ENCODE measurements around the gene JAGN1. TPM values are rescaled to one million over a fixed set of nuclear protein-coding genes. Genes with fewer than 3 reads are reported as not detected.
A peak's percentile ranks its signal among the peaks of the same experiment; 100 is the strongest.

JAGN1 gene
- total and polyA plus RNA-seq, 2 experiments from 2014 or later, result 61.4 to 83.5 TPM

DNA sequence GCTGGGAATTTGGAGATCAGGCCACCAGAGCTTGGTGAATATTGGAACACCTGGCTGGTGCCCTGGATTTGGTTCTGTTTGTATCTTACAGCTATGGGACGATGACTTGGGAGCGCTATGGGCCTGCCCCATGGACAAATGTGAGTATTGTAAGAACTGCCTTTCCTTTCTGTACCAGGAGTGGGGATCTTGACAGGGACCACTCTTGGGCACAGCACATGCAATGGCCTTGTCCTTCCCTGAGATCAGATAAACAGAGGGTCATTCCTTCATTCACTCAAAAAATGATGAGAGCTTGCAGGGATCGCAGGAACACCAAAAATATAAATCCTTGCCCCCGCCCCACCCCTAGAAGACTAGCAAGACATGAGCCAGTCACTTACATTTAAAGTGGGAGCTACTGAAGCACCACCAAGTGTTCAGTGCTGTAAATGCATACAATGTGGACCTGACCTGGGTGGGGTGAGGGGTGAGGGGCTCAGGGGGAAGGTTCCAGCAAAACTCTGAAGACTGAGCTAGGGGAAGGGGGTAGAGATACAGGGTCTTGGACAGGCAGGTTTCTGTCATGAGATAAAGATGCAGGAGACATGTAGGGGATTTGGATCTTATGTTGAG is 40.5 kb downstream of the JAGN1 start:
- Histone ChIP-seq H3K4me3 (no peak overlapping the region), H3K36me3 (replicated peaks; ENCODE audit: insufficient read depth, low read depth) (no peaks in the 10 kb centered on the region), H3K9me3 (ENCODE audit: low read depth) (no peaks in the 10 kb centered on the region), H3K9me2 (replicated peaks; ENCODE audit: insufficient read depth) (no peaks in the 10 kb centered on the region), H3K79me2 (peaks cover 16% of the 10 kb centered on the region), H3K4me2 (no peak overlapping the region), H3K27me3 (no peaks in the 10 kb centered on the region), H3K27ac (no peak overlapping the region), H3K4me1 (ENCODE audit: insufficient read depth) (peaks cover 29% of the 10 kb centered on the region), H4K20me1 (ENCODE audit: insufficient read depth, poor library complexity, severe bottlenecking) (no peaks in the 10 kb centered on the region), H2AFZ (no peak overlapping the region)
- TF ChIP-seq, protein P1, sequence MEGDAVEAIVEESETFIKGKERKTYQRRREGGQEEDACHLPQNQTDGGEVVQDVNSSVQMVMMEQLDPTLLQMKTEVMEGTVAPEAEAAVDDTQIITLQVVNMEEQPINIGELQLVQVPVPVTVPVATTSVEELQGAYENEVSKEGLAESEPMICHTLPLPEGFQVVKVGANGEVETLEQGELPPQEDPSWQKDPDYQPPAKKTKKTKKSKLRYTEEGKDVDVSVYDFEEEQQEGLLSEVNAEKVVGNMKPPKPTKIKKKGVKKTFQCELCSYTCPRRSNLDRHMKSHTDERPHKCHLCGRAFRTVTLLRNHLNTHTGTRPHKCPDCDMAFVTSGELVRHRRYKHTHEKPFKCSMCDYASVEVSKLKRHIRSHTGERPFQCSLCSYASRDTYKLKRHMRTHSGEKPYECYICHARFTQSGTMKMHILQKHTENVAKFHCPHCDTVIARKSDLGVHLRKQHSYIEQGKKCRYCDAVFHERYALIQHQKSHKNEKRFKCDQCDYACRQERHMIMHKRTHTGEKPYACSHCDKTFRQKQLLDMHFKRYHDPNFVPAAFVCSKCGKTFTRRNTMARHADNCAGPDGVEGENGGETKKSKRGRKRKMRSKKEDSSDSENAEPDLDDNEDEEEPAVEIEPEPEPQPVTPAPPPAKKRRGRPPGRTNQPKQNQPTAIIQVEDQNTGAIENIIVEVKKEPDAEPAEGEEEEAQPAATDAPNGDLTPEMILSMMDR (IDR thresholded peaks at IDR 0.05; ENCODE audit: poor library complexity), result peak; percentile 25
- no peak for TF ChIP-seq EZH2 (IDR thresholded peaks at IDR 0.05; ENCODE audit: borderline replicate concordance)
- DNase-seq (ENCODE audit: low spot score), result no peak
- WGBS (ENCODE audit: low lambda C conversion rate, missing lambda C conversion rate), result 99% methylated on average over 4 of the region's 4 CpGs

DNA sequence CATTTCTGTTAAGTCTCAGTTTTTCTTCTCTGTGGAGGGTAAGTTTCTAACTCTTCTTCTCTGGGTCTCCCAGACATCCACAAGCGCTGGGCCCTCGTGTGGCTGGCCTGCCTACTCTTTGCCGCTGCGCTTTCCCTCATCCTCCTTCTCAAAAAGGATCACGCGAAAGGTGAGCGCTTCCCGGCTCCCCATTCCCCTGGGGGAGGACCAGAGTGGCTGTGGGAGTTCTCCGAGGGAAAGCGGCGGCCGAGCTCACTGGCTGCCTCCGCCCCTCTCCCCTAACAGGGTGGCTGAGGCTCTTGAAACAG is 42.1 kb downstream of the JAGN1 start:
- Histone ChIP-seq H4K20me1 (ENCODE audit: insufficient read depth, poor library complexity, severe bottlenecking) (no peaks in the 10 kb centered on the region), H3K4me3 (no peak overlapping the region), H3K9me3 (ENCODE audit: low read depth) (no peaks in the 10 kb centered on the region), H3K9me2 (replicated peaks; ENCODE audit: insufficient read depth) (no peaks in the 10 kb centered on the region), H3K27me3 (no peaks in the 10 kb centered on the region), H2AFZ (peak overlapping the region; percentile 86), H3K4me2 (peak overlapping the region; percentile 99), H3K27ac (peak overlapping the region; percentile 95), H3K4me1 (ENCODE audit: insufficient read depth) (peaks cover 29% of the 10 kb centered on the region), H3K36me3 (replicated peaks; ENCODE audit: insufficient read depth, low read depth) (no peaks in the 10 kb centered on the region), H3K79me2 (peaks cover 26% of the 10 kb centered on the region)
- WGBS (ENCODE audit: low lambda C conversion rate, missing lambda C conversion rate), result 23% methylated on average over 13 of the region's 13 CpGs
- TF ChIP-seq, protein P1 (IDR thresholded peaks at IDR 0.05; ENCODE audit: poor library complexity), result no peak
- TF ChIP-seq EZH2phosphoT487 (IDR thresholded peaks at IDR 0.05; ENCODE audit: low read depth, severe bottlenecking, unreplicated experiment) (no peak), EZH2 (IDR thresholded peaks at IDR 0.05; ENCODE audit: borderline replicate concordance) (no peak)
- DNase-seq (ENCODE audit: low spot score), result no peak

DNA sequence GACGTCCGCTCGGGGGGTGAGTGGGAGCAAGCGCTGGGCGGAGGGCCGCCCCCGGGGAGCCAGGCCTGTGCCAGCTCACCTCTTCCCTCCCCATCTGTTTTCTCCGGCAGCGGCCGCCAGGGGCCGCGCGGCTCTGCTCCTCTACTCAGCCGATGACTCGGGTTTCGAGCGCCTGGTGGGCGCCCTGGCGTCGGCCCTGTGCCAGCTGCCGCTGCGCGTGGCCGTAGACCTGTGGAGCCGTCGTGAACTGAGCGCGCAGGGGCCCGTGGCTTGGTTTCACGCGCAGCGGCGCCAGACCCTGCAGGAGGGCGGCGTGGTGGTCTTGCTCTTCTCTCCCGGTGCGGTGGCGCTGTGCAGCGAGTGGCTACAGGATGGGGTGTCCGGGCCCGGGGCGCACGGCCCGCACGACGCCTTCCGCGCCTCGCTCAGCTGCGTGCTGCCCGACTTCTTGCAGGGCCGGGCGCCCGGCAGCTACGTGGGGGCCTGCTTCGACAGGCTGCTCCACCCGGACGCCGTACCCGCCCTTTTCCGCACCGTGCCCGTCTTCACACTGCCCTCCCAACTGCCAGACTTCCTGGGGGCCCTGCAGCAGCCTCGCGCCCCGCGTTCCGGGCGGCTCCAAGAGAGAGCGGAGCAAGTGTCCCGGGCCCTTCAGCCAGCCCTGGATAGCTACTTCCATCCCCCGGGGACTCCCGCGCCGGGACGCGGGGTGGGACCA is 42.6 kb downstream of the JAGN1 start:
- Histone ChIP-seq H3K4me2 (peak overlapping the region; percentile 99), H3K36me3 (replicated peaks; ENCODE audit: insufficient read depth, low read depth) (no peaks in the 10 kb centered on the region), H3K27me3 (no peaks in the 10 kb centered on the region), H3K9me3 (ENCODE audit: low read depth) (no peaks in the 10 kb centered on the region), H3K9me2 (replicated peaks; ENCODE audit: insufficient read depth) (no peaks in the 10 kb centered on the region), H3K4me1 (ENCODE audit: insufficient read depth) (peaks cover 29% of the 10 kb centered on the region), H3K79me2 (peaks cover 26% of the 10 kb centered on the region), H4K20me1 (ENCODE audit: insufficient read depth, poor library complexity, severe bottlenecking) (no peaks in the 10 kb centered on the region), H3K4me3 (peak overlapping the region; percentile 60), H2AFZ (peak overlapping the region; percentile 86), H3K27ac (peak overlapping the region; percentile 95)
- TF ChIP-seq, protein P1 (IDR thresholded peaks at IDR 0.05; ENCODE audit: poor library complexity), result peak; percentile 70
- no peak for TF ChIP-seq EZH2 (IDR thresholded peaks at IDR 0.05; ENCODE audit: borderline replicate concordance)
- DNase-seq (ENCODE audit: low spot score), result peak; percentile 92
- WGBS (ENCODE audit: low lambda C conversion rate, missing lambda C conversion rate), result 2% methylated on average over 69 of the region's 77 CpGs

Measured in hepatocyte (in vitro differentiated cells).